Activated naive CD4-positive, alpha-beta T cell treated with anti-CD3 and anti-CD28 coated beads, Interleukin-2, amount 50 U/mL, for 72 hours (primary cell): ENCODE measurements around the gene UMODL1. TPM values are rescaled to one million over a fixed set of nuclear protein-coding genes. Genes with fewer than 3 reads are reported as not detected.

Experiments used
- ATAC-seq, 2 donors: fragments of 150-1000 bp; cut with Tn5 transposase; 2 replicates each; pipeline ENCODE4 v1.10.0; 2021; ENCODE audit warnings: mild to moderate bottlenecking in 2 of 2, moderate library complexity in 2 of 2
- DNase-seq, 2 donors: peaks; one replicate each; pipeline ENCODE4 v3.0.0; 2021 to 2022; ENCODE audit warnings: low spot score in 2 of 2
- H3K27ac Mint-ChIP-seq, 2 donors: one replicate each; pipeline ENCODE4 v1.8.0; 2022; ENCODE audit warnings: mild to moderate bottlenecking in 2 of 2, mixed read lengths in 2 of 2
- H3K36me3 Mint-ChIP-seq, 2 donors: one replicate each; pipeline ENCODE4 v1.8.0; 2022; ENCODE audit warnings: mixed read lengths in 2 of 2
- H3K9me3 Mint-ChIP-seq, 2 donors: one replicate each; pipeline ENCODE4 v1.8.0; 2022; ENCODE audit warnings: mixed read lengths in 2 of 2
- total RNA-seq, 2 donors: library from RNA; stranded (reverse); gene quantifications; one replicate each; pipeline ENCODE4 v1.2.3, GENCODE V29; 2022

Gene UMODL1, protein sequence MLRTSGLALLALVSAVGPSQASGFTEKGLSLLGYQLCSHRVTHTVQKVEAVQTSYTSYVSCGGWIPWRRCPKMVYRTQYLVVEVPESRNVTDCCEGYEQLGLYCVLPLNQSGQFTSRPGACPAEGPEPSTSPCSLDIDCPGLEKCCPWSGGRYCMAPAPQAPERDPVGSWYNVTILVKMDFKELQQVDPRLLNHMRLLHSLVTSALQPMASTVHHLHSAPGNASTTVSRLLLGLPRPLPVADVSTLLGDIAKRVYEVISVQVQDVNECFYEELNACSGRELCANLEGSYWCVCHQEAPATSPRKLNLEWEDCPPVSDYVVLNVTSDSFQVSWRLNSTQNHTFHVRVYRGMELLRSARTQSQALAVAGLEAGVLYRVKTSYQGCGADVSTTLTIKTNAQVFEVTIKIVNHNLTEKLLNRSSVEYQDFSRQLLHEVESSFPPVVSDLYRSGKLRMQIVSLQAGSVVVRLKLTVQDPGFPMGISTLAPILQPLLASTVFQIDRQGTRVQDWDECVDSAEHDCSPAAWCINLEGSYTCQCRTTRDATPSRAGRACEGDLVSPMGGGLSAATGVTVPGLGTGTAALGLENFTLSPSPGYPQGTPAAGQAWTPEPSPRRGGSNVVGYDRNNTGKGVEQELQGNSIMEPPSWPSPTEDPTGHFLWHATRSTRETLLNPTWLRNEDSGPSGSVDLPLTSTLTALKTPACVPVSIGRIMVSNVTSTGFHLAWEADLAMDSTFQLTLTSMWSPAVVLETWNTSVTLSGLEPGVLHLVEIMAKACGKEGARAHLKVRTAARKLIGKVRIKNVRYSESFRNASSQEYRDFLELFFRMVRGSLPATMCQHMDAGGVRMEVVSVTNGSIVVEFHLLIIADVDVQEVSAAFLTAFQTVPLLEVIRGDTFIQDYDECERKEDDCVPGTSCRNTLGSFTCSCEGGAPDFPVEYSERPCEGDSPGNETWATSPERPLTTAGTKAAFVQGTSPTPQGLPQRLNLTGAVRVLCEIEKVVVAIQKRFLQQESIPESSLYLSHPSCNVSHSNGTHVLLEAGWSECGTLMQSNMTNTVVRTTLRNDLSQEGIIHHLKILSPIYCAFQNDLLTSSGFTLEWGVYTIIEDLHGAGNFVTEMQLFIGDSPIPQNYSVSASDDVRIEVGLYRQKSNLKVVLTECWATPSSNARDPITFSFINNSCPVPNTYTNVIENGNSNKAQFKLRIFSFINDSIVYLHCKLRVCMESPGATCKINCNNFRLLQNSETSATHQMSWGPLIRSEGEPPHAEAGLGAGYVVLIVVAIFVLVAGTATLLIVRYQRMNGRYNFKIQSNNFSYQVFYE
- total RNA-seq: under 1 TPM; 0.09 to 0.18 TPM

GRCh38 chr21:42071146-42071737, at the start of gene UMODL1:
TSS of gene UMODL1 (plus strand) at chr21:42071317. CDS start at chr21:42071317, 0 bp downstream.
- H3K9me3 Mint-ChIP-seq: no peaks in the 10 kb centered on the region
- ATAC-seq: no peak
- no peak within 1 kb of the TSS for H3K27ac Mint-ChIP-seq
- no peak for DNase-seq
- H3K36me3 Mint-ChIP-seq: no peaks in the 10 kb centered on the region

DNA sequence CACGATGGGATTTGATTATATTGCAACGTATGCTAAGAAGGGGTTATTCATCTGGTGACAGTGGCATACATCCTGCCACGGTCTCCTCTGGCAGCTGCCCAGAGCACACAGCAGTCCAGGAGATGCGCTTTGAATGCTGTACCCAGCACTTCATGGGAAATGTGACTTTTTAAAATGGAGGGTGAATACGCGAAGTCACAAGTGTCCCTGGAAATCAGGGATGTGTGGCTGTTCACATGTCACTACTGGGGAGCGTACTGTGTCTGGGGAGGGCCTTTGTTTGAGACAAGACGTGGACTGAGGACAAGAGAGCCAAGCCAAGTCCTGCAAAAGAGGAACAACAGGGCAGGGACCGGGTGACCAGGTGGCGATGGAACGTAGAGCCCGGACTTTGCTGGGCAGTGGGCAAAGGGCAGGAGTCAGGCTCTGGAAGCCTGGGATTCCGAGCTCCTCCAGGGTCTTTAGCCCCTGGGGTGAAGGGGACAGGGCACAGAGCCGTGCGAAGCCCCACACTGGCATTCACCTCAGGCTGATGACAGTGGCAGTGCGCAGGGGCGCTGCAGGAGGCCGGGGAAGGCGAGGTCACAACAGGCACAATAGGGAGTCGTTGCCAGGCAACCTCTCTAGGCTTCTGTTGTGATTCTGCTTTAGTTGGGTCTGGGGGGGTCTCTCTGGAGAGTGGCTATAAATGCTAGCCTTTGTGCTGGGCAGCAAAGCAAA, 49.6 kb upstream of the UMODL1 start:
- no peak for ATAC-seq
- H3K36me3 Mint-ChIP-seq: no peaks in the 10 kb centered on the region
- H3K9me3 Mint-ChIP-seq: no peaks in the 10 kb centered on the region
- H3K27ac Mint-ChIP-seq: peak overlapping the region in 1 of 2 donors; percentile 56
- no peak for DNase-seq

- DNase-seq (no peak), ATAC-seq (no peak)
- no peaks in the 10 kb centered on the region for H3K36me3 Mint-ChIP-seq
- no peak overlapping the region for H3K27ac Mint-ChIP-seq
- no peaks in the 10 kb centered on the region for H3K9me3 Mint-ChIP-seq
Measured at GRCh38 chr21:42022091-42022430, 49.1 kb upstream of the UMODL1 start.

DNA sequence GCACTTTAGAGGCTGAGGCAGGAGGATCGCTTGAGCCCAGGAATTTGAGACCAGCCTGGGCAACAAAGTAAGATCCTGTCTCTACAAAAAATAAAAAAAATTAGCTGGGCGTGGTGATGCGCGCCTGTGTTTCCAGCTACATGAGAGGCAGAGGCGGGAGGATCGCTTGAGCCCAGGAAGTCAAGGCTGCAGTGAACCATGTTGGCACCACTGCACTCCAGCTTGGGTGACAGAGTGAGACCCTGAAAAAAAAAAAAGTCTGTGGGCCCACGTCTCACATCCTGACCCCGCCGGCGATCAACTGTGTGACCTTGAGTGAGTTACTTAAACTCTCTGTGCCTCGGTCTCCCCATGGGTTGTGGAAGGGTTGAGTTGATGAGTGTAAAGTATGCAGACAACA, 48.2 kb upstream of the UMODL1 start:
- Mint-ChIP-seq H3K9me3 (no peaks in the 10 kb centered on the region), H3K36me3 (no peaks in the 10 kb centered on the region), H3K27ac (no peak overlapping the region)
- no peak for ATAC-seq
- no peak for DNase-seq

GRCh38 chr21:42025376-42026081, 45.6 kb upstream of the UMODL1 start:
- no peak for ATAC-seq
- Mint-ChIP-seq H3K27ac (no peak overlapping the region), H3K36me3 (no peaks in the 10 kb centered on the region), H3K9me3 (no peaks in the 10 kb centered on the region)
- no peak for DNase-seq

- Mint-ChIP-seq H3K9me3 (no peaks in the 10 kb centered on the region), H3K36me3 (no peaks in the 10 kb centered on the region), H3K27ac (peak overlapping the region in 1 of 2 donors; percentile 58)
- no peak for ATAC-seq
- no peak for DNase-seq
Measured at GRCh38 chr21:42026082-42026435, 45.1 kb upstream of the UMODL1 start.

DNA sequence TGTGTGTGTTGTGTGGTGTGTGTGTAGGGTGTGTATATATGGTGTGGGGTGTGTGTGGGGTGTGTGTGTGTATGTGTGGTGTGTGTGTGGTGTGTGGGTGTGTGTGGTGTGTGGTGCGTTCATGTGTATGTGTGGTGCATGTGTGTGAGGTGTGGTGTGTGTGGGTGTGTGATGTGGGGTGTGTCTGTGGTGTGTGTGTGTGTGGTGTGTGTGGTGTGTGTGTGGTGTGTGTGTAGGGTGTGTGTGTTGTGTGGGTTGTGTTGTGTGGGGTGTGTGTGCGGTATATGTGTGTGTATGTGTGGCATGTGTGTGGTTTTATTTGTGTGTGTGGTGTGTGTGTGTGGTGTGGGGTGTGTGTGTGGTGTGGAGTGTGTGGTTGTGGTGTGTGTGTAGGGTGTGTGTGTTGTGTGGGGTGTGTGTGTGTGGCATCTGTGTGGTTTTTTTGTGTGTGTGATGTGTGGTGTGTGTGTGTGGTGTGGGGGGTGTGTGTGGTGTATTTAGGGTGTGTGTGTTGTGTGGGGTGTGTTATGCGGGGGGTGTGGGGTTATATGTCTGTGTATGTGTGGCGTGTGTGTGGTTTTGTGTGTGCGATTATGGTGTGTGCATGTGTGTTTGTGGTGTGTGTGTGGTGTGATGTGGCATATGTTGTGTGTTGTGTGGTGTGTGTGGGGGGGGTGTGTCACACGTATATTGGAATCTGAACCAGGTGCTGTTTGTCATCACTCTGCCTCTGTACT, 43.9 kb upstream of the UMODL1 start:
- H3K27ac Mint-ChIP-seq: peak overlapping the region in 1 of 2 donors; percentile 1
- ATAC-seq (no peak), DNase-seq (no peak)
- no peaks in the 10 kb centered on the region for H3K36me3 Mint-ChIP-seq
- no peaks in the 10 kb centered on the region for H3K9me3 Mint-ChIP-seq

DNA sequence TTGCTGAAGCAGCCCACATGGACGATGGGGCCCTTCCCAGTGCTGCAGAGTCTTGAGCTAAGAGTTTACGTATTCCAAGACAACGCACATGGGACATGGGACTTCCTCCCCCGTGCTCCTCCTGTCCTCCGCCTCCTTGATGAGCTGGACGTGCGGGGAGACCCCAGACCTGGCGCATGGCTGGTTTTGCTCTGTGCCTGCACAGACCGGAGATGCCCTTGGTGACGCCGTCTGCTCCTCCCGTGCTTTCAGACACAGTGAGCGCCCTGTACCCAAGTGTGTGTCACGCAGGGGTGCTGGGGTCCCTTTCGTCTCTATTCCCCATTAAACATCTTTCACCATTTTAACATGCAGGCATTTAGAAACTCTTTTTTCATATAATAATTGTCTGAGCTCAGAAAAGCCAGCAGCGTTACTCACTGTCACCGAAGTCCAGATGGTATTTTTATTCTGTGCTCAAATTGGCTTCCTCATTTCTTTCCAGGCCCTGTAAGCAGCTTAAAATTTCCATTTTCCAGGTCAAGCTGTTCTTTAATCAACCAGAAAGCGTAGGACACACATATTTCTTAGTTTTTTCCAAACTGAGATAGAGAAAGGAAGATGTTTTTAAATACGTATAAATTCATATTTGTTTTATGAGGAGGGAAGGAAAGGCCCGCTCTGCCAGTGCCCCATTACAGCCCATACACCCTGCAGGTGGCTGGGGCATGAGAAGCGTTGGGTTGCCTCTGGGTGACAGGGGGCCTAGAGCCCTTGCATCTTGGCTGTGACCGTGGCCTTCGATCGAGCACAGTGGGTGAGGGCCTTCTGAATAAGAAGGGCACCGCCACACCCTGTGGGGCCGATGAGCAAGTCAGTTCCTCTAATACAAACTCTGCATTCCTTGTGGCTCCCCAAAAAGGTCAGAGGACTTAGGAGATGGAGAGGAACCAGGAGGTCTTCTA, 43.0 kb upstream of the UMODL1 start:
- no peak for DNase-seq
- peak in 1 of 2 donors; percentile 20 for ATAC-seq
- Mint-ChIP-seq H3K9me3 (no peaks in the 10 kb centered on the region), H3K36me3 (no peaks in the 10 kb centered on the region), H3K27ac (no peak overlapping the region)

DNA sequence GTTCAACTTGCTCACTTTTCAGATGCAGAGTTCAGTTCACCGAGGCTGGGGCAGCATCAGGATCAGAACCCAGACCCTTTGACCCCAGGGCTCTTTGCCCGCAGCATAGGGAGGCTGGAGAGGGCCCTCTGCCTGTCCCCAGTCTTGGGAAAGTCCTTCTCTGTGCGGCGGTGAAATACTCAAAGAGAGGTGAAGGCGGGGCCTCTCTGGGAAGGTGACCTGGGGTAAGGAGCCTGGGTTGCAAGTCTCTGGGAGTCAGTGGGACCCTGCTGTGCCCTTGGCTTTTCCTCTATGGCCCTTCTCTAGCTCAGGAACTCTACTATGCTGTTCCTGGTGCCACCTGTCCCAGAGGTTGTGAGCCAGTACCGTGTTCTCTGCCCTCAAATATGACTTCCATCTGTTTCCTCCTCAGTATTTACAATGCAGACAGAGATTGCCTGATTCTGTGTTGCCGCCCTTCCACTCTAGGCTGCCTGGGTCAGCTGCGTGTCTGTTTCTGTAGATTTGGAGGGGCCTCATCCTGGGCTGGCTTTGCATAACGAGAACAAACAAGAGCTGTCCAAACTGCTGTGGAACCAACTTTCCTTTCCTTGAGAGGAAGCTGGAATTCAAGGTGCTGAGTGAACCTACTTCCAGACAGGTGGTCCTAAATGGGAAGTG, 42.2 kb upstream of the UMODL1 start:
- Mint-ChIP-seq H3K9me3 (no peaks in the 10 kb centered on the region), H3K36me3 (no peaks in the 10 kb centered on the region), H3K27ac (no peak overlapping the region)
- no peak for ATAC-seq
- no peak for DNase-seq

GRCh38 chr21:42030311-42030710, 40.8 kb upstream of the UMODL1 start:
- H3K36me3 Mint-ChIP-seq: no peaks in the 10 kb centered on the region
- ATAC-seq: no peak
- DNase-seq: no peak
- H3K9me3 Mint-ChIP-seq: no peaks in the 10 kb centered on the region
- no peak overlapping the region for H3K27ac Mint-ChIP-seq

DNA sequence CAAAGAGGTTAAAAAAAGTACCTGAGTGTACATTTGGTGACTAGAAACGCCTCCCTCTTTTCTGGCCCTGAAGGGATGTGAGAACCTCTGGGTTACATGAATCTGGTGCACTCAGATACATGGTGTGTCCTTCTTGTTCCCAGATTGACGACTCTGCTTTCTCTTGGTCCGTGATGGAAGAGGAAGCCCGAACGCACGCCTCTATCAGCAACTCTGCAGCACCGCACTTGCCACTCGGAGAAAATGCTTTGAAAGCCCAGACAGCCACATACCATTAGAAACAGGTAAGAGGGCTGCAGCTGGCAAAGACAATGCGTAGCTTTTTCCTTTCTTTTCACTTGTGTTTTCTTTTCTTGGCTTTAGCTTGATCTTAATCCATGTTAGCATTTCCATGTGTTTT, 39.9 kb upstream of the UMODL1 start:
- no peak for DNase-seq
- no peaks in the 10 kb centered on the region for H3K36me3 Mint-ChIP-seq
- H3K9me3 Mint-ChIP-seq: no peaks in the 10 kb centered on the region
- H3K27ac Mint-ChIP-seq: no peak overlapping the region
- no peak for ATAC-seq

DNA sequence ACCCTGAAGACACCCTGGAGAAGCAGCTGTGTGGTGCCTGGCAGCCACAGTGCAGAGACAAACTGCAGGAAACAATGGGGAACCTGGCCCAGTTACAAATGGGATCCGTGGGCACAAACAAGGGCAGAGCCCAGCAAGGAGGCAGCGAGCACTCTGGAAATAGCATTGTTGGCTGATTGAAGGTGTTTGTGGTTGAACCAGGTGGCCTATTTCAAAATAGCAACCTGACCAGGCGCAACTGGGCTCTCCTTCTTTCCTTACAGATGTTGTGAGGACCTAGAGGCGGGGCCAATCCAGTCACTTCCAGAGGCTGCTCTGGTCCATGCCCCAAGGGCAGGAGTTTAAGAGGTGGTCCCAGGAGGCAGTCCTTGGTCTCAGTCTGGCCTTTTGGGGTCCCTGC, 39.3 kb upstream of the UMODL1 start:
- Mint-ChIP-seq H3K27ac (no peak overlapping the region), H3K36me3 (no peaks in the 10 kb centered on the region), H3K9me3 (no peaks in the 10 kb centered on the region)
- ATAC-seq: no peak
- no peak for DNase-seq

DNA sequence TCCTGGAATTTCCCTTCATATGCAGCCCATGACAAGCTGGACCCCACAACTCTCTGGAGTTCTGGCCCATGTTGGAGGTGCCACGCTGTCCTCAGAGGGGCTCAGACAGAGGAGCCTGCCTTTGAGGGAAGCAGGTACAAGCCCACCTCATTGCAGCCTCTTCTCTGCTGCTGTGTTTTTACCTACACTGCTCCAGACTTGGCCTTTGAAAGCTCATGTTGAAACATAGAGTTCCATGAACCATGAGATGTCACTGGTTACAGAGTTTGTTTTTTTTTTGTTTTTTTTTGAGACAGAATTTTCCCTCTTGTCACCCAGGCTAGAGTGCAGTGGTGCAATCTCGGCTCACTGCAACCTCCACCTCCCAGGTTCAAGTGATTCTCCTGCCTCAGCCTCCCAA, 38.9 kb upstream of the UMODL1 start:
- Mint-ChIP-seq H3K36me3 (no peaks in the 10 kb centered on the region), H3K27ac (no peak overlapping the region), H3K9me3 (no peaks in the 10 kb centered on the region)
- ATAC-seq (no peak), DNase-seq (no peak)

GRCh38 chr21:42032968-42033367, 38.1 kb upstream of the UMODL1 start:
- Mint-ChIP-seq H3K9me3 (no peaks in the 10 kb centered on the region), H3K27ac (no peak overlapping the region), H3K36me3 (no peaks in the 10 kb centered on the region)
- ATAC-seq (no peak), DNase-seq (no peak)
